GM23338 (cell line): ENCODE data around the gene KCNT2.

Experiments used
- EZH2 ChIP-seq: fragments of 200-600 bp; sonication (generic); IDR thresholded peaks from one replicate; pipeline ENCODE4 v1.8.0; 2017; ENCODE audit warnings: antibody characterized with exemption, mild to moderate bottlenecking, low read depth; ENCODE audit not compliant: unreplicated experiment
- EZH2phosphoT487 ChIP-seq: fragments of 200-600 bp; sonication (generic); IDR thresholded peaks from one replicate; pipeline ENCODE4 v1.8.1; 2018; ENCODE audit warnings: antibody characterized with exemption; ENCODE audit not compliant: unreplicated experiment
- JUNB ChIP-seq: IDR thresholded peaks from one replicate; pipeline ENCODE4 v1.6.1; 2016; ENCODE audit warnings: antibody characterized with exemption; ENCODE audit not compliant: unreplicated experiment
- POLR2AphosphoS5 ChIP-seq: IDR thresholded peaks from 2 replicates; pipeline ENCODE4 v1.6.1; 2016; ENCODE audit warnings: antibody characterized with exemption, low read depth
- TF ChIP-seq, protein P1 (sequence below), 2 experiments: fragments of 200-600 bp in 1 of 2; sonication (generic) in 1 of 2; conservative IDR thresholded peaks; 2 replicates each; pipeline versions ENCODE4 v1.5.1 to v1.6.1; 2016 to 2017; ENCODE audit warnings: antibody characterized with exemption in 2 of 2, low read depth in 2 of 2, mild to moderate bottlenecking in 2 of 2, moderate library complexity in 1 of 2
- TF ChIP-seq, protein P2 (sequence below): IDR thresholded peaks from 2 replicates; pipeline ENCODE4 v1.6.1; 2016; ENCODE audit warnings: antibody characterized with exemption

GRCh38 chr1:196501760-196502428 is 106.3 kb downstream of the KCNT2 start:
- TF ChIP-seq, protein P1, sequence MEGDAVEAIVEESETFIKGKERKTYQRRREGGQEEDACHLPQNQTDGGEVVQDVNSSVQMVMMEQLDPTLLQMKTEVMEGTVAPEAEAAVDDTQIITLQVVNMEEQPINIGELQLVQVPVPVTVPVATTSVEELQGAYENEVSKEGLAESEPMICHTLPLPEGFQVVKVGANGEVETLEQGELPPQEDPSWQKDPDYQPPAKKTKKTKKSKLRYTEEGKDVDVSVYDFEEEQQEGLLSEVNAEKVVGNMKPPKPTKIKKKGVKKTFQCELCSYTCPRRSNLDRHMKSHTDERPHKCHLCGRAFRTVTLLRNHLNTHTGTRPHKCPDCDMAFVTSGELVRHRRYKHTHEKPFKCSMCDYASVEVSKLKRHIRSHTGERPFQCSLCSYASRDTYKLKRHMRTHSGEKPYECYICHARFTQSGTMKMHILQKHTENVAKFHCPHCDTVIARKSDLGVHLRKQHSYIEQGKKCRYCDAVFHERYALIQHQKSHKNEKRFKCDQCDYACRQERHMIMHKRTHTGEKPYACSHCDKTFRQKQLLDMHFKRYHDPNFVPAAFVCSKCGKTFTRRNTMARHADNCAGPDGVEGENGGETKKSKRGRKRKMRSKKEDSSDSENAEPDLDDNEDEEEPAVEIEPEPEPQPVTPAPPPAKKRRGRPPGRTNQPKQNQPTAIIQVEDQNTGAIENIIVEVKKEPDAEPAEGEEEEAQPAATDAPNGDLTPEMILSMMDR (conservative IDR thresholded peaks at IDR 0.05; ENCODE audit: low read depth in 2 of 2), result no peak
- no peak for TF ChIP-seq EZH2phosphoT487
- TF ChIP-seq, protein P2, sequence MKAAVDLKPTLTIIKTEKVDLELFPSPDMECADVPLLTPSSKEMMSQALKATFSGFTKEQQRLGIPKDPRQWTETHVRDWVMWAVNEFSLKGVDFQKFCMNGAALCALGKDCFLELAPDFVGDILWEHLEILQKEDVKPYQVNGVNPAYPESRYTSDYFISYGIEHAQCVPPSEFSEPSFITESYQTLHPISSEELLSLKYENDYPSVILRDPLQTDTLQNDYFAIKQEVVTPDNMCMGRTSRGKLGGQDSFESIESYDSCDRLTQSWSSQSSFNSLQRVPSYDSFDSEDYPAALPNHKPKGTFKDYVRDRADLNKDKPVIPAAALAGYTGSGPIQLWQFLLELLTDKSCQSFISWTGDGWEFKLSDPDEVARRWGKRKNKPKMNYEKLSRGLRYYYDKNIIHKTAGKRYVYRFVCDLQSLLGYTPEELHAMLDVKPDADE, result no peak
- TF ChIP-seq EZH2, result no peak
- no peak for TF ChIP-seq POLR2AphosphoS5
- no peak for TF ChIP-seq JUNB
